Keratinocyte (primary cell): Measurements from ENCODE around the gene PLA2G15. TPM values are rescaled to one million over a fixed set of nuclear protein-coding genes. Genes with fewer than 3 reads are reported as not detected.

Source experiments
- DNase-seq: peaks from one replicate; pipeline ENCODE4 v3.0.0-alpha.2; 2011; ENCODE audit warnings: low read depth, missing footprints, low spot score
- FAIRE-seq: peaks from 2 replicates; lab custom pipeline; 2011; peaks lifted over from hg19 to GRCh38; lab: Jason Lieb, UNC
- H2AFZ ChIP-seq: 2 replicates; pipeline ENCODE4 v1.6.0; 2012; ENCODE audit warnings: low read length, control low read depth, inconsistent platforms; ENCODE audit not compliant: control insufficient read depth
- H3K27ac ChIP-seq: 2 replicates; pipeline ENCODE4 v1.5.1; 2011; ENCODE audit warnings: low read length; ENCODE audit not compliant: control insufficient read depth, insufficient read depth
- H3K27me3 ChIP-seq: 3 replicates; pipeline ENCODE4 v1.6.0; 2011; ENCODE audit warnings: low read length; ENCODE audit not compliant: control insufficient read depth, insufficient read depth; ENCODE audit errors: extremely low read depth
- H3K36me3 ChIP-seq, 2 experiments: 2 replicates in 1 of 2; 3 replicates in 1 of 2; pipeline ENCODE4 v1.5.1; 2011; ENCODE audit warnings: low read length in 2 of 2, mild to moderate bottlenecking in 1 of 2; ENCODE audit not compliant: control insufficient read depth in 2 of 2, insufficient read depth in 2 of 2; ENCODE audit errors: extremely low read depth in 1 of 2
- H3K4me1 ChIP-seq: 3 replicates; pipeline ENCODE4 v1.5.1; 2011; ENCODE audit warnings: low read length; ENCODE audit not compliant: control insufficient read depth, insufficient read depth; ENCODE audit errors: extremely low read depth
- H3K4me2 ChIP-seq: 3 replicates; pipeline ENCODE4 v1.6.0; 2011; ENCODE audit warnings: low read depth, low read length; ENCODE audit not compliant: control insufficient read depth, insufficient read depth; ENCODE audit errors: extremely low read depth
- H3K4me3 ChIP-seq, 3 experiments: fragments of 200-600 bp in 1 of 3; sonication (generic) in 1 of 3; 2 replicates in 2 of 3; 3 replicates in 1 of 3; pipeline ENCODE4 v1.5.1; 2011 to 2016; ENCODE audit warnings: low read length in 3 of 3, mild to moderate bottlenecking in 3 of 3, control low read depth in 2 of 3, inconsistent platforms in 1 of 3, low read depth in 1 of 3, mixed read lengths in 1 of 3, mixed run types in 1 of 3, moderate library complexity in 1 of 3; ENCODE audit not compliant: control insufficient read depth in 2 of 3, insufficient read depth in 2 of 3; ENCODE audit errors: extremely low read depth in 1 of 3
- H3K79me2 ChIP-seq: 2 replicates; pipeline ENCODE4 v1.6.0; 2012; ENCODE audit warnings: low read length; ENCODE audit not compliant: control insufficient read depth, insufficient read depth
- H3K9ac ChIP-seq: 3 replicates; pipeline ENCODE4 v1.6.0; 2011; ENCODE audit warnings: low read length; ENCODE audit not compliant: control insufficient read depth, insufficient read depth; ENCODE audit errors: extremely low read depth
- H3K9me1 ChIP-seq: 3 replicates; pipeline ENCODE4 v1.6.0; 2011; ENCODE audit warnings: low read length; ENCODE audit not compliant: control insufficient read depth, insufficient read depth; ENCODE audit errors: extremely low read depth
- H3K9me3 ChIP-seq: 2 replicates; pipeline ENCODE4 v1.5.1; 2012; ENCODE audit warnings: low read depth, low read length; ENCODE audit not compliant: control insufficient read depth
- H4K20me1 ChIP-seq: 3 replicates; pipeline ENCODE4 v1.6.0; 2011; ENCODE audit warnings: low read length; ENCODE audit not compliant: control insufficient read depth, insufficient read depth; ENCODE audit errors: extremely low read depth
- CTCF ChIP-seq, 3 experiments: IDR thresholded peaks in 1 of 3; conservative IDR thresholded peaks in 1 of 3; optimal IDR thresholded peaks in 1 of 3; 2 replicates in 2 of 3; 3 replicates in 1 of 3; pipeline versions ENCODE3 to v1.5.1; 2011; ENCODE audit warnings: low read length in 3 of 3, mild to moderate bottlenecking in 3 of 3, moderate library complexity in 2 of 3, control low read depth in 1 of 3, inconsistent platforms in 1 of 3; ENCODE audit not compliant: insufficient read depth in 2 of 3; ENCODE audit errors: extremely low read depth in 1 of 3
- EZH2 ChIP-seq: IDR thresholded peaks from one replicate; pipeline ENCODE4 v1.6.1; 2012; ENCODE audit warnings: inconsistent platforms, mild to moderate bottlenecking, low read length, moderate library complexity
- dilution Hi-C: fragments of 300-500 bp; cut with MboI; formaldehyde crosslinking; loops from one replicate; pipeline ENCODE4 v1.7.0; 2020; ENCODE audit warnings: low sequenced_read_pairs; ENCODE audit not compliant: extremely low pct_ligation_motif_present
- polyA plus RNA-seq, 5 experiments: library from polyadenylated mRNA; depleted of rRNA in 3 of 5; stranded (reverse) in 3 of 5; stranded (forward) in 1 of 5; unstranded in 1 of 5; fragments of >200 nt; gene quantifications; 1 replicate in 1 of 5; 2 replicates in 3 of 5; 3 replicates in 1 of 5; pipeline versions ENCODE4 v1.2.1 to v1.2.3, GENCODE V29; 2011 to 2012; ENCODE audit warnings: missing spikeins in 2 of 5, low read depth in 1 of 5, low replicate concordance in 1 of 5

The PLA2G15 gene
- polyA plus RNA-seq, 1 donor (not counting 4 experiments of a cell fraction or from before 2014, with no cell fraction given), result 9.2 TPM

GRCh38 chr16:68306633-68307032 is 61.5 kb downstream of the PLA2G15 start:
- Histone ChIP-seq H3K27ac (no peak overlapping the region), H3K27me3 (no peaks in the 10 kb centered on the region), H2AFZ (no peak overlapping the region), H3K4me2 (no peak overlapping the region), H3K9me1 (no peaks in the 10 kb centered on the region), H4K20me1 (no peaks in the 10 kb centered on the region), H3K36me3 (peaks cover 20 to 35% of the 10 kb centered on the region in 2 experiments), H3K4me1 (peaks cover 11% of the 10 kb centered on the region), H3K79me2 (peaks cover 52% of the 10 kb centered on the region), H3K9me3 (no peaks in the 10 kb centered on the region), H3K4me3 (no peak overlapping the region), H3K9ac (no peak overlapping the region)
- FAIRE-seq (no peak), DNase-seq (no peak)
- dilution Hi-C loops, result no loop called here
- TF ChIP-seq CTCF (optimal IDR thresholded peaks at IDR 0.05 in 1 of 3, IDR thresholded peaks at IDR 0.05 in 1 of 3, conservative IDR thresholded peaks at IDR 0.05 in 1 of 3; ENCODE audit: extremely low read depth in 1 of 3, insufficient read depth in 2 of 3, low read length in 3 of 3) (no peak), EZH2 (no peak)

GRCh38 chr16:68309799-68310198 is 64.6 kb downstream of the PLA2G15 start:
- peaks cover 58% of the 10 kb centered on the region for H3K79me2 ChIP-seq
- dilution Hi-C loops, result no loop called here
- peaks cover 9 to 15% of the 10 kb centered on the region in 2 experiments for H3K36me3 ChIP-seq
- H2AFZ ChIP-seq, result peak overlapping the region; percentile 13
- H3K27me3 ChIP-seq, result no peaks in the 10 kb centered on the region
- peak overlapping the region; percentile 83 for H3K9ac ChIP-seq
- FAIRE-seq, result no peak
- peak overlapping the region; percentile 92 to 98 (median 95) for H3K4me3 ChIP-seq
- peak overlapping the region; percentile 95 for H3K4me2 ChIP-seq
- H4K20me1 ChIP-seq, result no peaks in the 10 kb centered on the region
- peak overlapping the region; percentile 57 for H3K27ac ChIP-seq
- H3K9me1 ChIP-seq, result peaks cover 3% of the 10 kb centered on the region
- DNase-seq, result no peak
- no peaks in the 10 kb centered on the region for H3K9me3 ChIP-seq
- TF ChIP-seq EZH2, result no peak
- no peak for TF ChIP-seq CTCF (optimal IDR thresholded peaks at IDR 0.05 in 1 of 3, IDR thresholded peaks at IDR 0.05 in 1 of 3, conservative IDR thresholded peaks at IDR 0.05 in 1 of 3; ENCODE audit: extremely low read depth in 1 of 3, insufficient read depth in 2 of 3, low read length in 3 of 3)
- H3K4me1 ChIP-seq, result peaks cover 15% of the 10 kb centered on the region
